ENCODE measurements around the gene SPRED2.

SPRED2 gene

GRCh38 chr2:65380255-65380654, 52.1 kb downstream of the SPRED2 start:
- ATAC-seq: no peak

GRCh38 chr2:65379721-65380171, 52.7 kb downstream of the SPRED2 start:
- no peak for TF ChIP-seq PATZ1 (CRISPR knock-in tag; IDR thresholded peaks at IDR 0.05; ENCODE audit: borderline replicate concordance)
- no peak for TF ChIP-seq OSR1 (CRISPR knock-in tag; IDR thresholded peaks at IDR 0.05)
- no peak for TF ChIP-seq BACH2 (CRISPR knock-in tag; IDR thresholded peaks at IDR 0.05; ENCODE audit: borderline replicate concordance)
- TF ChIP-seq CSRNP3 (CRISPR knock-in tag; IDR thresholded peaks at IDR 0.05): no peak
- no peak for TF ChIP-seq ISL1 (CRISPR knock-in tag; IDR thresholded peaks at IDR 0.05)
- no peak for TF ChIP-seq ZNF8 (CRISPR knock-in tag; IDR thresholded peaks at IDR 0.05)
- no peak for TF ChIP-seq TCF4 (CRISPR knock-in tag; IDR thresholded peaks at IDR 0.05; ENCODE audit: borderline replicate concordance)
- no peak for TF ChIP-seq POU6F1 (CRISPR knock-in tag; IDR thresholded peaks at IDR 0.05; ENCODE audit: borderline replicate concordance, low read depth)
- TF ChIP-seq TSHZ2 (CRISPR knock-in tag; IDR thresholded peaks at IDR 0.05): no peak
- no peak for TF ChIP-seq ZNF70 (CRISPR knock-in tag; IDR thresholded peaks at IDR 0.05)
- no peak for TF ChIP-seq ZFP30 (CRISPR knock-in tag; IDR thresholded peaks at IDR 0.05)
- no peak for TF ChIP-seq CREB5 (CRISPR knock-in tag; IDR thresholded peaks at IDR 0.05; ENCODE audit: low read depth)

More at GRCh38 chr2:65380255-65380654, 52.1 kb downstream of the SPRED2 start:
- TF ChIP-seq BACH2 (CRISPR knock-in tag; IDR thresholded peaks at IDR 0.05; ENCODE audit: borderline replicate concordance) (no peak), TCF4 (CRISPR knock-in tag; IDR thresholded peaks at IDR 0.05; ENCODE audit: borderline replicate concordance) (no peak), ZNF8 (CRISPR knock-in tag; IDR thresholded peaks at IDR 0.05) (no peak), ISL1 (CRISPR knock-in tag; IDR thresholded peaks at IDR 0.05) (no peak), CREB5 (CRISPR knock-in tag; IDR thresholded peaks at IDR 0.05; ENCODE audit: low read depth) (no peak), ARNTL (CRISPR knock-in tag; IDR thresholded peaks at IDR 0.05; ENCODE audit: borderline replicate concordance, low read depth) (no peak), ZFP3 (CRISPR knock-in tag; IDR thresholded peaks at IDR 0.05) (no peak), RARB (CRISPR knock-in tag; IDR thresholded peaks at IDR 0.05) (no peak)

GRCh38 chr2:65379223-65379622, 53.2 kb downstream of the SPRED2 start:
- TF ChIP-seq GLIS3 (CRISPR knock-in tag; IDR thresholded peaks at IDR 0.05): no peak

More at GRCh38 chr2:65379721-65380171, 52.7 kb downstream of the SPRED2 start:
- no peak for ATAC-seq

GRCh38 chr2:65378290-65378689, 54.1 kb downstream of the SPRED2 start:
- ATAC-seq: no peak
- TF ChIP-seq ZFP3 (CRISPR knock-in tag; IDR thresholded peaks at IDR 0.05) (no peak), ZNF565 (CRISPR knock-in tag; conservative IDR thresholded peaks at IDR 0.05; ENCODE audit: low read depth) (no peak), CREB5 (CRISPR knock-in tag; IDR thresholded peaks at IDR 0.05; ENCODE audit: low read depth) (no peak), CSDC2 (CRISPR knock-in tag; IDR thresholded peaks at IDR 0.05) (no peak), SNAI2 (CRISPR knock-in tag; IDR thresholded peaks at IDR 0.05) (no peak), PPARA (CRISPR knock-in tag; IDR thresholded peaks at IDR 0.05; ENCODE audit: borderline replicate concordance) (no peak), CSRNP3 (CRISPR knock-in tag; IDR thresholded peaks at IDR 0.05) (no peak)

More at GRCh38 chr2:65379223-65379622, 53.2 kb downstream of the SPRED2 start:
- ATAC-seq: no peak

Measured in SK-N-SH treated with all-trans-retinoic acid at 6 μM for 48 hours (cell line).